HCT116 (cell line): ENCODE measurements around the gene PTGDS. TPM values are rescaled to one million over a fixed set of nuclear protein-coding genes. Genes with fewer than 3 reads are reported as not detected.

Experiments used
- ATAC-seq: fragments of 200-7000 bp; cut with Tn5 transposase; 2 replicates; pipeline ENCODE4 v1.9.1; 2020; ENCODE audit warnings: mild to moderate bottlenecking, moderate library complexity
- BruUV-seq: library from RNA; stranded (reverse); fragments of 400-500 nt; replicated peaks from 2 replicates; lab custom pipeline; 2021; lab: Mats Ljungman, UMichigan
- CTCF ChIA-PET: fragments of 300-600 bp; sonication (Branson Sonifier 250); formaldehyde crosslinking; loops from one replicate; lab custom pipeline; 2021; ENCODE audit warnings: antibody characterized with exemption; lab: Charles Lee
- POLR2A ChIA-PET: fragments of 300-600, 350-600 bp; sonication (Branson Sonifier 250); formaldehyde crosslinking; loops from one replicate; lab custom pipeline; 2021; ENCODE audit warnings: antibody characterized with exemption; lab: Charles Lee
- RAD21 ChIA-PET, 2 experiments: fragments of 300-600 bp; sonication (Branson Sonifier 250); formaldehyde crosslinking; loops; one replicate each; lab custom pipeline; 2023; ENCODE audit warnings: low total read pairs in 2 of 2; ENCODE audit not compliant: uncharacterized antibody in 2 of 2, unreplicated experiment in 2 of 2, low non-redundant PET in 1 of 2; lab: Charles Lee
- DNase-seq: peaks from one replicate; pipeline ENCODE4 v3.0.0-alpha.2; 2010; ENCODE audit warnings: low read depth, low spot score
- H2AFZ ChIP-seq: fragments of 200-600 bp; shearing (Covaris generic), sonication (generic); 2 replicates; pipeline ENCODE4 v1.6.1; 2017; ENCODE audit warnings: low read depth, mixed run types, mixed read lengths, antibody characterized with exemption, low read length; ENCODE audit not compliant: poor library complexity, severe bottlenecking
- H3K27ac ChIP-seq: 2 replicates; pipeline ENCODE4 v1.5.1; 2012; ENCODE audit warnings: low read depth, low read length
- H3K27me3 ChIP-seq: fragments of 200-600 bp; sonication (generic); 2 replicates; pipeline ENCODE4 v1.6.1; 2016; ENCODE audit warnings: mixed run types, low read length, mixed read lengths; ENCODE audit not compliant: insufficient read depth
- H3K36me3 ChIP-seq, 2 experiments: fragments of 200-500 bp in 1 of 2; fragments of 200-600 bp in 1 of 2; sonication (Bioruptor generic) in 1 of 2; sonication (generic) in 1 of 2; 2 replicates each; pipeline versions ENCODE4 v1.5.1 to v1.6.1; 2014 to 2016; ENCODE audit warnings: low read length in 2 of 2, inconsistent platforms in 1 of 2, mixed read lengths in 1 of 2, mixed run types in 1 of 2; ENCODE audit not compliant: insufficient read depth in 2 of 2, control insufficient read depth in 1 of 2
- H3K4me1 ChIP-seq, 2 experiments: fragments of 200-600 bp in 1 of 2; sonication (generic) in 1 of 2; 2 replicates each; pipeline versions ENCODE4 v1.5.1 to v1.6.1; 2012 to 2017; ENCODE audit warnings: low read length in 2 of 2, inconsistent platforms in 1 of 2, mild to moderate bottlenecking in 1 of 2, mixed read lengths in 1 of 2, mixed run types in 1 of 2, moderate library complexity in 1 of 2; ENCODE audit not compliant: insufficient read depth in 2 of 2, control insufficient read depth in 1 of 2
- H3K4me2 ChIP-seq: fragments of 200-600 bp; sonication (generic); 2 replicates; pipeline ENCODE4 v1.6.1; 2017; ENCODE audit warnings: mixed run types, low read length, mixed read lengths
- H3K4me3 ChIP-seq, 2 experiments: fragments of 200-600 bp in 1 of 2; sonication (generic) in 1 of 2; replicated peaks in 1 of 2; 2 replicates each; pipeline ENCODE4 v1.5.1; 2011 to 2016; ENCODE audit warnings: low read length in 2 of 2, control low read depth in 1 of 2, low read depth in 1 of 2, mild to moderate bottlenecking in 1 of 2, mixed read lengths in 1 of 2, mixed run types in 1 of 2
- H3K79me2 ChIP-seq: fragments of 200-600 bp; sonication (generic); 2 replicates; pipeline ENCODE4 v1.6.1; 2017; ENCODE audit warnings: mild to moderate bottlenecking, mixed run types, low read length, moderate library complexity, mixed read lengths; ENCODE audit not compliant: insufficient read depth
- H3K9ac ChIP-seq: fragments of 200-600 bp; sonication (generic); 2 replicates; pipeline ENCODE4 v1.6.1; 2016; ENCODE audit warnings: low read length, mixed read lengths
- H3K9me2 ChIP-seq: fragments of 200-600 bp; sonication (generic), shearing (Covaris generic); 2 replicates; pipeline ENCODE4 v1.6.1; 2017; ENCODE audit warnings: mixed run types, mild to moderate bottlenecking, moderate library complexity; ENCODE audit not compliant: insufficient read depth
- H3K9me3 ChIP-seq, 2 experiments: fragments of 200-500 bp in 1 of 2; fragments of 200-600 bp in 1 of 2; sonication (Bioruptor generic) in 1 of 2; sonication (generic) in 1 of 2; 2 replicates each; pipeline ENCODE4 v1.6.1; 2014 to 2017; ENCODE audit warnings: low read length in 2 of 2, mixed read lengths in 2 of 2, inconsistent platforms in 1 of 2, low read depth in 1 of 2, mild to moderate bottlenecking in 1 of 2, mixed run types in 1 of 2, moderate library complexity in 1 of 2; ENCODE audit not compliant: control insufficient read depth in 1 of 2, insufficient read depth in 1 of 2
- H4K20me1 ChIP-seq: fragments of 200-600 bp; sonication (generic), shearing (Covaris generic); 2 replicates; pipeline ENCODE4 v1.6.1; 2017; ENCODE audit warnings: mixed run types, mild to moderate bottlenecking, moderate library complexity; ENCODE audit not compliant: insufficient read depth
- CBX3 ChIP-seq: IDR thresholded peaks from 2 replicates; pipeline ENCODE4 v1.6.1; 2012; ENCODE audit warnings: low read depth
- ELF1 ChIP-seq: IDR thresholded peaks from 2 replicates; pipeline ENCODE4 v1.6.1; 2012; ENCODE audit warnings: low read depth, borderline replicate concordance
- EZH2 ChIP-seq: fragments of 200-600 bp; sonication (generic); IDR thresholded peaks from 2 replicates; pipeline ENCODE4 v1.6.1; 2017; ENCODE audit warnings: antibody characterized with exemption, mixed run types
- JUND ChIP-seq: IDR thresholded peaks from 2 replicates; pipeline ENCODE4 v1.6.1; 2012
- POLR2A ChIP-seq: IDR thresholded peaks from 2 replicates; pipeline ENCODE4 v1.7.0; 2011; ENCODE audit warnings: borderline replicate concordance; ENCODE audit not compliant: insufficient read depth, insufficient read length; ENCODE audit errors: extremely low read depth
- RAD21 ChIP-seq: IDR thresholded peaks from 2 replicates; pipeline ENCODE4 v1.6.1; 2012; ENCODE audit warnings: low read depth, mild to moderate bottlenecking
- SP1 ChIP-seq: IDR thresholded peaks from 2 replicates; pipeline ENCODE4 v1.6.1; 2012; ENCODE audit warnings: low read depth
- TCF7L2 ChIP-seq: IDR thresholded peaks from 2 replicates; pipeline ENCODE4 v1.7.0; 2011; ENCODE audit warnings: borderline replicate concordance, inconsistent platforms; ENCODE audit not compliant: insufficient read depth, insufficient read length; ENCODE audit errors: extremely low read depth
- ZFX ChIP-seq: fragments of 450-650 bp; IDR thresholded peaks from 2 replicates; pipeline ENCODE4 v1.6.1; 2017
- intact Hi-C: fragments of 100-400 bp; cut with micrococcal nuclease; formaldehyde crosslinking; loops from 2 replicates; pipeline ENCODE4 v1.10.0; 2022
- total RNA-seq: library from RNA; stranded (reverse); gene quantifications from one replicate; pipeline ENCODE4 v1.2.1, GENCODE V29; 2021; ENCODE audit not compliant: unreplicated experiment
- TF ChIP-seq, protein P1 (sequence below): IDR thresholded peaks from 2 replicates; pipeline ENCODE4 v1.6.1; 2011; ENCODE audit warnings: mild to moderate bottlenecking, low read length, moderate library complexity; ENCODE audit not compliant: insufficient replicate concordance; ENCODE audit errors: extremely low read depth
- TF ChIP-seq, protein P2 (sequence below): IDR thresholded peaks from 2 replicates; pipeline ENCODE4 v1.6.1; 2012; ENCODE audit warnings: low read depth
- TF ChIP-seq, protein P3 (sequence below): IDR thresholded peaks from 2 replicates; pipeline ENCODE4 v1.6.1; 2012

PTGDS gene
- total RNA-seq, 1 experiment from 2014 or later, result 3.1 TPM

DNA sequence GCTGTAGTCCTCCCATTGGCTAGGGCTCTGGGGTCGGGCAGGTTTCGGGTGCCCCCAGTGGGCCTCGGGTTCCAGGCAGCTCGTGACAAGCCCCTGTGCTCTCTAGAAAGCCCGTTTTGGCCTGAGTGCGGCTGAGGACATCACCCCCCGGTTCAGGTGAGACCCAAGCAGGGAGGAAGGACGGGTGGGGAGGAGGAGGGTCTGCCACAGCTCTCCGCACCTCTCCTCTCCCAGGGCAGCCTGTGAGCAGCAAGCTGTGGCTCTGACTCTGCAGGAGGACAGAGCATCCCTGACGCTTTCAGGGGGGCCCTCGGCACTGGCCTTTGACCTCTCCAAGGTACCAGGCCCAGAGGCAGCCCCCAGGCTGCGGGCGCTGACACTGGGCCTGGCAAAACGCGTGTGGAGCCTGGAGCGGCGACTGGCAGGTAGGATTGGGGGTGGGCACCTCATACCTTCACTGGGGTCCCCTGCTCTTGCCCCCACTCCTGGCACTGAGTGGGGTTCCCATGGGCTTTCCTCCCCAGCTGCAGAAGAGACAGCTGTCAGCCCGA lies 15.6 kb downstream of the PTGDS start:
- peak overlapping the region; percentile 95 for H3K27ac ChIP-seq
- intact Hi-C loops, result loop anchor here (1.0 kb wide), 1 partner anchor 45 kb away; no protein-coding TSS in a partner anchor
- H3K4me2 ChIP-seq, result peak overlapping the region; percentile 99
- no peaks in the 10 kb centered on the region; a peak in 1 of 4 replicates for H3K9me3 ChIP-seq
- peaks cover 0 to 12% of the 10 kb centered on the region in 2 experiments; a peak in 2 of 4 replicates for H3K36me3 ChIP-seq
- ChIA-PET CTCF (interaction anchor here (0.9 to 1.4 kb wide), 2 partner anchors 10 to 150 kb away, joined by 3 to 4 read pairs; partner anchors contain the start of gene AJM1), POLR2A (interaction anchor here (1.0 to 1.7 kb wide), 4 partner anchors 9 to 248 kb away, joined by 3 to 19 read pairs (median 8); partner anchors contain the start of gene TUBB4B), RAD21 (interaction anchor here (1.3 kb wide), 2 partner anchors 45 kb away, joined by 3 to 4 read pairs; no protein-coding TSS in a partner anchor)
- H3K4me3 ChIP-seq, result peak overlapping the region; percentile 88 to 99
- no peaks in the 10 kb centered on the region for H3K9me2 ChIP-seq
- H3K4me1 ChIP-seq, result peaks cover 41 to 55% of the 10 kb centered on the region in 2 experiments
- DNase-seq (no peak), ATAC-seq (no peak)
- H2AFZ ChIP-seq, result no peak overlapping the region
- H4K20me1 ChIP-seq, result no peaks in the 10 kb centered on the region
- peak overlapping the region; percentile 97 for H3K9ac ChIP-seq
- TF ChIP-seq ZFX, result peak; percentile 6; the same call in 1 of the 2 replicates
- TF ChIP-seq SP1, result no peak
- BruUV-seq, result no TSS peak
- H3K79me2 ChIP-seq, result peaks cover 20% of the 10 kb centered on the region
- no peaks in the 10 kb centered on the region for H3K27me3 ChIP-seq

DNA sequence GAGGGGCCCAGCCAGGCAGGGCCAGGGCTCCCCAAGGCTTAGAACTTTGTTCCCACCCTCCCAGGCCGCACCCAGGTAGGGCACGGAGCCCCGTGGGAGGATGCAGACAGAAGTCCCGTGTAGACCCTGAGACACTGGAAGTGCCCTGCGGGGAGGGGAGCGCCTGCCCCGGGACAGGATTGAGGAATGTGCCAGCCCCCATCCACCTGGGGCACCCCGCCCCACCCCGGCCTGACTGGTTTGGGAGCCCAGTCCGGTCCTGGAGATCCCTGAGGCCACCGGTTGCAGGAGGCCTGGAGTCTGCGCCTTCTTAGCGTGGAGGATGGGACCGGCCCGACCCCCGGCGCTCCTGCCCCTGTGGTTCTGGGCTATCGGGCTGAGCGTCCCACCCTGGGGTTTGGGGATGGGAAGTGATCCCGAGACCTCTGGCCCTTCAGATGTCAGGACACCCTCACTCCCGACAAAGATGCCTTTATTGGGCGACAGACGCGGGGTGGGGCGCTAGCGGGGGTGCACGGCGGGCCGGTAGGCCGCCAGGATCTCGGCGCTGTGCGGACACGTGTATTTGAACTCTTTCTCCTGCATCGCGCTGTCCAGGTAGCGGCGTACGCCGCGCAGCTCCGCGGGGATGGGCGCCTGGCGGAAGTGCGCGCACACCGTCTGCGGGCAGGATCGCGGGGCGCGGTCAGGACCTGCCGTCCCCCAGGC lies 17.0 kb downstream of the PTGDS start:
- Histone ChIP-seq H3K36me3 (peaks cover 0 to 12% of the 10 kb centered on the region in 2 experiments; a peak in 2 of 4 replicates), H3K4me2 (peak overlapping the region; percentile 99; the same call in 1 of the 2 replicates), H4K20me1 (no peaks in the 10 kb centered on the region), H2AFZ (no peak overlapping the region), H3K9me2 (no peaks in the 10 kb centered on the region), H3K9me3 (no peaks in the 10 kb centered on the region; a peak in 1 of 4 replicates), H3K27me3 (no peaks in the 10 kb centered on the region), H3K4me3 (no peak overlapping the region), H3K79me2 (peaks cover 20% of the 10 kb centered on the region), H3K27ac (peak overlapping the region; percentile 95; the same call in 1 of the 2 replicates), H3K9ac (no peak overlapping the region), H3K4me1 (peaks cover 52 to 69% of the 10 kb centered on the region in 2 experiments)
- DNase-seq, result no peak
- no peak for ATAC-seq
- ChIA-PET CTCF (interaction anchor here (0.9 kb wide), 1 partner anchor 35 kb away, joined by 4 read pairs; no protein-coding TSS in a partner anchor), POLR2A (interaction anchor here (1.0 kb wide), 1 partner anchor 8 kb away, joined by 3 read pairs; no protein-coding TSS in a partner anchor), RAD21 (no interaction called here)
- intact Hi-C loops, result no loop called here
- BruUV-seq, result no TSS peak
- TF ChIP-seq EZH2 (no peak), POLR2A (no peak), RAD21 (no peak), TCF7L2 (no peak), ELF1 (no peak), CBX3 (no peak), JUND (no peak)
- TF ChIP-seq, protein P1, sequence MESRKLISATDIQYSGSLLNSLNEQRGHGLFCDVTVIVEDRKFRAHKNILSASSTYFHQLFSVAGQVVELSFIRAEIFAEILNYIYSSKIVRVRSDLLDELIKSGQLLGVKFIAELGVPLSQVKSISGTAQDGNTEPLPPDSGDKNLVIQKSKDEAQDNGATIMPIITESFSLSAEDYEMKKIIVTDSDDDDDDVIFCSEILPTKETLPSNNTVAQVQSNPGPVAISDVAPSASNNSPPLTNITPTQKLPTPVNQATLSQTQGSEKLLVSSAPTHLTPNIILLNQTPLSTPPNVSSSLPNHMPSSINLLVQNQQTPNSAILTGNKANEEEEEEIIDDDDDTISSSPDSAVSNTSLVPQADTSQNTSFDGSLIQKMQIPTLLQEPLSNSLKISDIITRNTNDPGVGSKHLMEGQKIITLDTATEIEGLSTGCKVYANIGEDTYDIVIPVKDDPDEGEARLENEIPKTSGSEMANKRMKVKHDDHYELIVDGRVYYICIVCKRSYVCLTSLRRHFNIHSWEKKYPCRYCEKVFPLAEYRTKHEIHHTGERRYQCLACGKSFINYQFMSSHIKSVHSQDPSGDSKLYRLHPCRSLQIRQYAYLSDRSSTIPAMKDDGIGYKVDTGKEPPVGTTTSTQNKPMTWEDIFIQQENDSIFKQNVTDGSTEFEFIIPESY, result no peak
- TF ChIP-seq, protein P2, sequence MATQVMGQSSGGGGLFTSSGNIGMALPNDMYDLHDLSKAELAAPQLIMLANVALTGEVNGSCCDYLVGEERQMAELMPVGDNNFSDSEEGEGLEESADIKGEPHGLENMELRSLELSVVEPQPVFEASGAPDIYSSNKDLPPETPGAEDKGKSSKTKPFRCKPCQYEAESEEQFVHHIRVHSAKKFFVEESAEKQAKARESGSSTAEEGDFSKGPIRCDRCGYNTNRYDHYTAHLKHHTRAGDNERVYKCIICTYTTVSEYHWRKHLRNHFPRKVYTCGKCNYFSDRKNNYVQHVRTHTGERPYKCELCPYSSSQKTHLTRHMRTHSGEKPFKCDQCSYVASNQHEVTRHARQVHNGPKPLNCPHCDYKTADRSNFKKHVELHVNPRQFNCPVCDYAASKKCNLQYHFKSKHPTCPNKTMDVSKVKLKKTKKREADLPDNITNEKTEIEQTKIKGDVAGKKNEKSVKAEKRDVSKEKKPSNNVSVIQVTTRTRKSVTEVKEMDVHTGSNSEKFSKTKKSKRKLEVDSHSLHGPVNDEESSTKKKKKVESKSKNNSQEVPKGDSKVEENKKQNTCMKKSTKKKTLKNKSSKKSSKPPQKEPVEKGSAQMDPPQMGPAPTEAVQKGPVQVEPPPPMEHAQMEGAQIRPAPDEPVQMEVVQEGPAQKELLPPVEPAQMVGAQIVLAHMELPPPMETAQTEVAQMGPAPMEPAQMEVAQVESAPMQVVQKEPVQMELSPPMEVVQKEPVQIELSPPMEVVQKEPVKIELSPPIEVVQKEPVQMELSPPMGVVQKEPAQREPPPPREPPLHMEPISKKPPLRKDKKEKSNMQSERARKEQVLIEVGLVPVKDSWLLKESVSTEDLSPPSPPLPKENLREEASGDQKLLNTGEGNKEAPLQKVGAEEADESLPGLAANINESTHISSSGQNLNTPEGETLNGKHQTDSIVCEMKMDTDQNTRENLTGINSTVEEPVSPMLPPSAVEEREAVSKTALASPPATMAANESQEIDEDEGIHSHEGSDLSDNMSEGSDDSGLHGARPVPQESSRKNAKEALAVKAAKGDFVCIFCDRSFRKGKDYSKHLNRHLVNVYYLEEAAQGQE, result no peak
- TF ChIP-seq, protein P3, sequence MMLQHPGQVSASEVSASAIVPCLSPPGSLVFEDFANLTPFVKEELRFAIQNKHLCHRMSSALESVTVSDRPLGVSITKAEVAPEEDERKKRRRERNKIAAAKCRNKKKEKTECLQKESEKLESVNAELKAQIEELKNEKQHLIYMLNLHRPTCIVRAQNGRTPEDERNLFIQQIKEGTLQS, result no peak
